DND-41 (cell line): ENCODE measurements around the gene OPRL1.
"Not testable (repeated sequence)": the region's sequence is repeated elsewhere in the genome, so short reads cannot be mapped to it uniquely, and the experiment has no call there.

Experiments used
- ATAC-seq: fragments of 200-7000 bp; cut with Tn5 transposase; 3 replicates; pipeline ENCODE4 v1.9.1; 2021; ENCODE audit warnings: low read depth; ENCODE audit not compliant: insufficient read depth
- DNase-seq: peaks from one replicate; pipeline ENCODE4 v3.0.0-alpha.2; 2020
- H2AFZ ChIP-seq: 2 replicates; pipeline ENCODE4 v1.6.0; 2012; ENCODE audit warnings: low read depth, low read length
- H3K27ac ChIP-seq: 2 replicates; pipeline ENCODE4 v1.5.1; 2012; ENCODE audit warnings: low read length, inconsistent platforms
- H3K27me3 ChIP-seq: fragments of 200-600 bp; sonication (generic); 2 replicates; pipeline ENCODE4 v1.6.0; 2012; ENCODE audit warnings: low read length, mild to moderate bottlenecking, inconsistent platforms; ENCODE audit not compliant: insufficient read depth, poor library complexity
- H3K36me3 ChIP-seq: 2 replicates; pipeline ENCODE4 v1.5.1; 2012; ENCODE audit warnings: low read length, inconsistent platforms; ENCODE audit not compliant: insufficient read depth
- H3K4me1 ChIP-seq: 2 replicates; pipeline ENCODE4 v1.5.1; 2012; ENCODE audit warnings: mild to moderate bottlenecking, low read length; ENCODE audit not compliant: insufficient read depth
- H3K4me2 ChIP-seq: 2 replicates; pipeline ENCODE4 v1.6.0; 2012; ENCODE audit warnings: mild to moderate bottlenecking, moderate library complexity, low read length, inconsistent platforms; ENCODE audit not compliant: insufficient read depth
- H3K4me3 ChIP-seq, 2 experiments: fragments of 200-600 bp in 1 of 2; shearing (Covaris generic) in 1 of 2; 2 replicates each; pipeline ENCODE4 v1.5.1; 2012 to 2016; ENCODE audit warnings: inconsistent platforms in 2 of 2, low read length in 2 of 2, mild to moderate bottlenecking in 2 of 2, low read depth in 1 of 2, moderate library complexity in 1 of 2
- H3K79me2 ChIP-seq: 2 replicates; pipeline ENCODE4 v1.6.0; 2012; ENCODE audit warnings: low read length, inconsistent platforms; ENCODE audit not compliant: insufficient read depth
- H3K9ac ChIP-seq: 2 replicates; pipeline ENCODE4 v1.6.0; 2012; ENCODE audit warnings: low read depth, mild to moderate bottlenecking, inconsistent platforms, low read length, moderate library complexity
- H3K9me3 ChIP-seq: 2 replicates; pipeline ENCODE4 v1.5.1; 2012; ENCODE audit warnings: low read length, moderate library complexity, mild to moderate bottlenecking, inconsistent platforms; ENCODE audit not compliant: insufficient read depth, severe bottlenecking
- H4K20me1 ChIP-seq: 2 replicates; pipeline ENCODE4 v1.6.0; 2012; ENCODE audit warnings: low read length; ENCODE audit not compliant: insufficient read depth
- EZH2 ChIP-seq: IDR thresholded peaks from 3 replicates; pipeline ENCODE4 v1.6.1; 2012; ENCODE audit warnings: borderline replicate concordance, low read depth, mild to moderate bottlenecking, moderate library complexity, low read length, inconsistent platforms; ENCODE audit not compliant: severe bottlenecking
- TF ChIP-seq, protein P1 (sequence below): IDR thresholded peaks from 2 replicates; pipeline ENCODE4 v1.5.1; 2012; ENCODE audit warnings: borderline replicate concordance, low read length, moderate library complexity, mild to moderate bottlenecking; ENCODE audit not compliant: poor library complexity, severe bottlenecking; ENCODE audit errors: extremely low read depth

Gene OPRL1

GRCh38 chr20:64121586-64121985 lies 41.7 kb downstream of the OPRL1 start:
- ATAC-seq: no peak
- Histone ChIP-seq H3K27me3 (no peaks in the 10 kb centered on the region), H3K4me2 (no peak overlapping the region)

GRCh38 chr20:64122927-64123326 lies 43.0 kb downstream of the OPRL1 start:
- H3K27me3 ChIP-seq, H4K20me1 ChIP-seq, H3K4me2 ChIP-seq, H3K79me2 ChIP-seq, H3K9me3 ChIP-seq, H3K4me3 ChIP-seq, DNase-seq, H2AFZ ChIP-seq, H3K36me3 ChIP-seq, H3K27ac ChIP-seq, H3K9ac ChIP-seq, ATAC-seq: not testable (repeated sequence)
- peaks cover 14% of the 10 kb centered on the region for H3K4me1 ChIP-seq

More at GRCh38 chr20:64121586-64121985, 41.7 kb downstream of the OPRL1 start:
- Histone ChIP-seq H3K4me1 (peaks cover 14% of the 10 kb centered on the region), H3K4me3 (no peak overlapping the region), H3K36me3 (no peaks in the 10 kb centered on the region), H3K79me2 (no peaks in the 10 kb centered on the region), H2AFZ (no peak overlapping the region), H3K9me3 (no peaks in the 10 kb centered on the region), H3K9ac (no peak overlapping the region), H4K20me1 (no peaks in the 10 kb centered on the region), H3K27ac (no peak overlapping the region)
- TF ChIP-seq EZH2: no peak
- TF ChIP-seq, protein P1, sequence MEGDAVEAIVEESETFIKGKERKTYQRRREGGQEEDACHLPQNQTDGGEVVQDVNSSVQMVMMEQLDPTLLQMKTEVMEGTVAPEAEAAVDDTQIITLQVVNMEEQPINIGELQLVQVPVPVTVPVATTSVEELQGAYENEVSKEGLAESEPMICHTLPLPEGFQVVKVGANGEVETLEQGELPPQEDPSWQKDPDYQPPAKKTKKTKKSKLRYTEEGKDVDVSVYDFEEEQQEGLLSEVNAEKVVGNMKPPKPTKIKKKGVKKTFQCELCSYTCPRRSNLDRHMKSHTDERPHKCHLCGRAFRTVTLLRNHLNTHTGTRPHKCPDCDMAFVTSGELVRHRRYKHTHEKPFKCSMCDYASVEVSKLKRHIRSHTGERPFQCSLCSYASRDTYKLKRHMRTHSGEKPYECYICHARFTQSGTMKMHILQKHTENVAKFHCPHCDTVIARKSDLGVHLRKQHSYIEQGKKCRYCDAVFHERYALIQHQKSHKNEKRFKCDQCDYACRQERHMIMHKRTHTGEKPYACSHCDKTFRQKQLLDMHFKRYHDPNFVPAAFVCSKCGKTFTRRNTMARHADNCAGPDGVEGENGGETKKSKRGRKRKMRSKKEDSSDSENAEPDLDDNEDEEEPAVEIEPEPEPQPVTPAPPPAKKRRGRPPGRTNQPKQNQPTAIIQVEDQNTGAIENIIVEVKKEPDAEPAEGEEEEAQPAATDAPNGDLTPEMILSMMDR: no peak
- no peak for DNase-seq

- not testable (repeated sequence) for H3K36me3 ChIP-seq, ATAC-seq, H3K4me3 ChIP-seq, H3K79me2 ChIP-seq, H3K27ac ChIP-seq, H3K4me2 ChIP-seq, H3K9me3 ChIP-seq, H3K9ac ChIP-seq, H2AFZ ChIP-seq, H3K27me3 ChIP-seq, H4K20me1 ChIP-seq, DNase-seq
- peaks cover 14% of the 10 kb centered on the region for H3K4me1 ChIP-seq
Observed at GRCh38 chr20:64123517-64123916, 43.6 kb downstream of the OPRL1 start.

DNA sequence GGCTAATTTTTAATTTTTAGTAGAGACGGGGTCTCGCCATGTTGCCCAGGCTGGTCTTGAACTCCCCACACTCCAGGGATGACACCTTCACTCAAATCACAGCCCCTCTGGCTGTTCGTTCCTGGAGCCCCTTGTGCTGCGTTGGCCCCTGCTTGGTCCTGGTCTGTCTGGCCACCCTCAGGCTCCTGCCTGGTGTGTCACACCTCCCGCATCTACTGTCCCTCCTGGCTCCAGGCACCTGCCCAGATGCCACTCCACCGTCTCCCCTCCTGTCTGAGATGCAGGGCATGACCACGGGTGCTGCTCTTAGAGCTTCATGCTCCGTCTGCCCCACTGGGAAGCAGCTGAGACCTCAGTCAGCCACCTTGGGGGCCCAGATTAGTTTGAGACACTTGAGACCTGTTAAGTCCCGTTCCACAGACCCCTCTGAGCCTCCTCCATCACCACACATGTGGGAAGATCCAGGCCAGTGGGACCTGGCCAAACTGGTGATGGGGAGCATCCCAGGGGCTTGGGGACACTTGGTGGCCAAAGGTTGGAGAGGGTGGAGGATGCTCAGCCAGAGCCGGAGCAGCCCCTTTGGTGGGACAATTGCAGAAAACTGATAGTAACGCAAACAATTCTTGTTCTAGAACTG lies 49.4 kb downstream of the OPRL1 start:
- no peak overlapping the region for H3K4me3 ChIP-seq
- no peaks in the 10 kb centered on the region for H3K79me2 ChIP-seq
- no peak for TF ChIP-seq EZH2
- TF ChIP-seq, protein P1: no peak
- no peaks in the 10 kb centered on the region for H3K4me1 ChIP-seq
- H3K27ac ChIP-seq: no peak overlapping the region
- H3K36me3 ChIP-seq: no peaks in the 10 kb centered on the region
- no peaks in the 10 kb centered on the region for H4K20me1 ChIP-seq
- ATAC-seq (no peak), DNase-seq (no peak)
- H3K9me3 ChIP-seq: no peaks in the 10 kb centered on the region
- H2AFZ ChIP-seq: no peak overlapping the region
- H3K9ac ChIP-seq: no peak overlapping the region
- no peaks in the 10 kb centered on the region for H3K27me3 ChIP-seq
- no peak overlapping the region for H3K4me2 ChIP-seq
